ENCODE measurements around the gene IGF1R.

GRCh38 chr15:98994892-98995291 lies 346.6 kb downstream of the IGF1R start:
- TF ChIP-seq CTCF (IDR thresholded peaks at IDR 0.05) (no peak), POLR2A (IDR thresholded peaks at IDR 0.05) (no peak)
